ENCODE measurements around the gene WDR81.

WDR81 gene

DNA sequence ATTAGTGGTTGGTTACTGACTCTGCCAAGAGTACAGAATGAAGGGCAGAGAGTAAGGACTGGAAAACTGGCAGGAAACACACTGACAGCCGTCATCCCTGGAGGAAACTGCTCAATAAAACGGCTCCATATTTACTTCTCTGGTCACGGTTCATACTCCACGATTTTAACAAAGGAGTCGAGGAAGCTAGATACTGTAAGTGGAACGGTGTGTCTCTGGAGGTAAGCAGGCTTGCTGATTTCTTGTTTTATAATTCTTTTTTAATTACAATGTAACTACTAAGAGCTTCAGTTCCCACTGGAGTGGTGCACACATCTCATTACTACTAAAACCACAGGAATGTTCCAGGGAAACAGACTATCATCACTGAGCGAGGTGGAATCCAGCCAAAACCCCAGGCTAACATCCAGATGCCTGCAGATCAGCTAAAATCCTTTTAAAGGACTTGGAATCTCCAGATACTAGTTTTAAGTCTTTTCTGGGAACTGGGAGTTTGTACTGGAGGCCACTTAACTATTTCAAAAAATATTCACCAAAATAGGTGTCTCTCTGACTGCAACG lies 55.1 kb downstream of the WDR81 start:
- peak; percentile 95 for DNase-seq (ENCODE audit: low spot score)

DNA sequence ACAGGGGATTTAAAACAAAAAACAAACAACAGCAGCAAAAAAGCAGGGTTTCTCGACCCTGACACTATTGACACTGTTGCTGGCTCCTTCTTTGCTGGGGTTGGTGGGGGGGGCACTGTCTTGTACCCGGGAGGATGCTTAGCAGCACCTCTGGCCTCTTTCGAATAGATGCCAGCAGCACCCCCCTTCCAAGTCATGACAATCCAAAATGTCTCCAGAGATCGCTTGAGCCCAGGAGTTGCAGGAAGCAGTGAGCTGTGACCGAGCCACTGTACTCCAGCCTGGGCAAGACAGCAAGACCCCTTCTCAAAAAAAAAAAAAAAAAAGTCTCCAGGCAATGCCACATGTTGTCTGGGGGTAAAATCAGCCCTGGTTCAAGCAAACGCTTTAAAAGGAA lies 57.7 kb downstream of the WDR81 start:
- DNase-seq (ENCODE audit: low spot score) = no peak

DNA sequence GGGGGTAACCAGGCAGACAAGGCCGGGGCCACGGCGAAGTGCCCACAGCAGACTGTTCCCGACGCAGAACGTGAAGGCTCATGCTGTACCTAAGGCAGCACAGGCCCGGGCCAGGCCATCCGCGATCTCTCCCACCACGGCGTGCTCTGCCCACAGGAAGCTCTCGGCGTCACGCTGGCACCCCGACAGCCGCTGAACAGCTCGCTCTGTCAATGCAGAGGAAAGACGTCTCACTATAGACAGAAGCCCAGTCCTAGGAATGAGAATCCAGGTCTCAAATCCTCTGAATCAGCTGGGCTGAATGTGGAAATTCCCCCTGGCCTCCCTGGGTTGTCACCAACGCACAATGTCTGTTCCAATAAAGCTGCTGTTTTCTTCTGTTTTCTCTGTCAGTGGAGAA lies 58.8 kb downstream of the WDR81 start:
- DNase-seq (ENCODE audit: low spot score) = peak; percentile 54

DNA sequence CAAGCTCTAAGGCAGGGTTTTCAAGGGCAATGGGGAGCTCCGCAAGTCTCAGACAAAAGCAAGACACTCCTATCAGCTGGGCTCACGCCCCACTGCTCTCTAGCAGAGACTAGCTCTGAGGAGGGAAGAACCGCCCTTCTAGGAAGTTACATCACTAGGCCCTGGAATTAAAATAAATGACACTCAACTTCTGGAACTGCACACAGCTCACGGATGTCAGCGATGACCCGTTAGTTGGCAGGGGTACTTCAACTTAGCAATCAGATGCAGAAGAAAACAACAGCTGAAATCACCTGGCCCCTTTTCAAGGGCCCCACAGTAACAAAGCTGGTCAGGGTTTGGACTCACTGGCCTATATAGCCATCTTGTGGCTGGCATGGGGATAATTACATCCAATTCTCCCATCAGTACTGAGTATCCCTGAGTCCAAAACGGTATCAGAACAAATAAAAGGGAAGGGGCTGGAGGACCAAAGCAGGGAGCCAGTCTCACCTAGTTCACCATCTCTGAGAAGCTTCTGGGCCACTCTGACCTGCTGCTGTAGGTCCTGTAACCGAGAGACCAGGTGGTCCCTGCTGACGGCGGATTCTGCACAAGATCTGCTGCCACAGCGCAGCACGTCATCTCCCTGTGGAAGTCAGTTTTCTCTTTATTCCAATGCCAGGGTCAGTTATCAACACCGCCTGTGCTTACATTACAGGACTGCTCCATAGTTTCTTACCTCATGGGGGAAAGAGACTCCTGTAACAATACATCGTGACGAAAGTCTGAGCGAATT lies 59.5 kb downstream of the WDR81 start:
- DNase-seq (ENCODE audit: low spot score) = peak; percentile 80

DNA sequence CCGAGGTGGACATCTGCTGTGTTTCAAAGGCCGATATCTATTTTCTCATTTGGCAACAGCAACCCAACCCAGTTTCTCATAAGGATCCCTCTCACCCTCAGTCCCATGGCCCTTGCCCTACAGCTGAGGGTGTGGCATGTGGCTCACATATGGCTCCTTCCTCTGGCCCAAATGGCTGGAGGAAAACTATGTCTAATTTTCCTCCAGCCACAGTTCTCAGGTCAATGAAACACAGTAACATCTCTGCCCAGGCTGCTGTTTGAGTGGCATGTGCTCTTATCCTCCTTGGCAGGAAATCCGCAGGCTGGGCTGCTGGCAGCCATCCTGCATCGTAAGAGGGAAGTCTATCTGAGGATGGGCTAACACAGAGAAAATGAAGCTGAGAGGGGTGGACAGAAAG lies 61.4 kb downstream of the WDR81 start:
- no peak for DNase-seq (ENCODE audit: low spot score)

DNA sequence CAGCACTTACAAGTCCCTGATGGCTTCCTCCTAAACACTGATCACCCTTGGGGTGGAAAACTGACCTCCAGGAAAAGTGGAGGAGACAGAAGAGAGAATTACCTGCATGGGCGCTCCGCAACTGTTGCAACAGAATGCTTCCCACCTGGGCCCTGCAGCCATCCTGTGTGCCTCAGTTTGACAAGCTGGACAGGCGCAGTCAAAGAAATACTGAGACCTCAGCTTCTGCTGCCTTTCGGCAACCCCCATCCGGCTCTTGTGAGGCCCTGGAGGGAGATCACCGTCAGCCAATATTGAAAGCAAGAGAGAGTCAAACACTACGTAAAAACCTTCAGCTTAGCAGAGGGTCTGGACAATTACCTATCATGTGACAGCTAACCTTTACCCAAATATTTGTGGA lies 62.2 kb downstream of the WDR81 start:
- DNase-seq (ENCODE audit: low spot score) = no peak

DNA sequence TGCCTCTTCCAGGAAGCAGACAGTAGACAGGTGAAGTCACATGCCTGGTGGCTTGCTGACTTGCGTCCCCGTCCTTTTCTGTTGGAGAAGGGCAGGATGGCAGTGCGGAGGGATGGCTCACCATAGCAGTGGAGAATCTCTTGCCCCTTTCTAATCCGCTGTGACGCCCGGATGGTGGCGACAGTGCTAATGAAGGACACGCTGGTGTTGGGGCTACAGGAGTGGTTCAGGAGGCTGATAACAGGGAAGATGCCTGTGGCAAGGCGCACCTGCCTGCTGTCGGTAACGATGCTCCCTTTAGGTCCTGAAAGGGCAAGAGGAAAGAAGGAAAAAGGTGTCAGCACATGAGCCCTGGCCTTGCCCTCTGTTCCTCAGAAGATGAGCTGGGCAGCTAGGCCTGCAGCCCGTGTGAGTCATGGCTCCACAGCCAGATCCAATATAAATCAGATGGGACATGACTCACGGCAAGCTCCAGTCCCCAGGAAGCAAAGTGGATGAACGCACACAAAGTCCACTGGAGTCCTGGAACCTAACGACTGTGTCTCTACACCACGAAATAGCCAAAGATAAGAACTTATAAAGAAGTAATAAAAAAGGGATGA lies 62.9 kb downstream of the WDR81 start:
- DNase-seq (ENCODE audit: low spot score) = peak; percentile 97
